Measurements from ENCODE around the gene TINAGL1.
"Not testable (repeated sequence)": the region's sequence is repeated elsewhere in the genome, so short reads cannot be mapped to it uniquely, and the experiment has no call there.

TINAGL1 gene

DNA sequence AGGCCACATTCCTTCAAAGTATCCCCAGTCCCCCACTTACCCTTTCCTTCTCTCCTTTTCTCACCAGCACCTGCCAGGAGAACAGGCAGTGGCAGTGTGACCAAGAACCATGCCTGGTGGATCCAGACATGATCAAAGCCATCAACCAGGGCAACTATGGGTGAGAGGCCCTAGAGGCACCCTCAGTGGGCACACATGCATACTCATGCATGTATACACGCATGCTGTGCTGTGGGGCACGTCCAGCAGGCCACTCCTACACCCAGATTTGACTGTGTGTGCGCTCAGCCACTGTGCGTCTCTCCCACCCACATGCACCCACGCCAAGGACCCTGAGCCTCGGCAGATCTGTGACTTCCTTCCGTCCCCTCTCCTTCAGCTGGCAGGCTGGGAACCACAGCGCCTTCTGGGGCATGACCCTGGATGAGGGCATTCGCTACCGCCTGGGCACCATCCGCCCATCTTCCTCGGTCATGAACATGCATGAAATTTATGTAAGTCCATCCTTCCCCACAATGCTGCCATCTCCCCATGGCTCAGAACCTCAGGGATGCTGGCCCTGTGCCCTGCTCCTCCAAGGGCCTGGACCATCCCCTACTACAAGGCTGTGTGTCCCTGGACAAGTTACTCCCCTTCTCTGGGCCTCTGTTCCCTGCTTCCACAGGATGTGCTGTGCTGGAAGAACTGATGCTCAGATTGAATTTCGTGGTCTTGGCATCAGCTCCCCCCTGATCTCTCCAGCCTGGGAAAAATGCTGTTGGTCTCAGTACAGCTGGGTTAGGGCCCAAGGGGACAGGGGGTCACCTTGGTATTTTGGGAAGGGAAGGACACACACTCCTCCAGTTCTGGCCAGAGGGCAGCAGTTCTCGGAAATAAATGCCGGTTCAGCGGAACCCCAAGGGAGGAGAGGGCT lies 7.0 kb downstream of the TINAGL1 start:
- no peak for DNase-seq (ENCODE audit: low read depth in 2 of 2, low spot score in 1 of 2)

DNA sequence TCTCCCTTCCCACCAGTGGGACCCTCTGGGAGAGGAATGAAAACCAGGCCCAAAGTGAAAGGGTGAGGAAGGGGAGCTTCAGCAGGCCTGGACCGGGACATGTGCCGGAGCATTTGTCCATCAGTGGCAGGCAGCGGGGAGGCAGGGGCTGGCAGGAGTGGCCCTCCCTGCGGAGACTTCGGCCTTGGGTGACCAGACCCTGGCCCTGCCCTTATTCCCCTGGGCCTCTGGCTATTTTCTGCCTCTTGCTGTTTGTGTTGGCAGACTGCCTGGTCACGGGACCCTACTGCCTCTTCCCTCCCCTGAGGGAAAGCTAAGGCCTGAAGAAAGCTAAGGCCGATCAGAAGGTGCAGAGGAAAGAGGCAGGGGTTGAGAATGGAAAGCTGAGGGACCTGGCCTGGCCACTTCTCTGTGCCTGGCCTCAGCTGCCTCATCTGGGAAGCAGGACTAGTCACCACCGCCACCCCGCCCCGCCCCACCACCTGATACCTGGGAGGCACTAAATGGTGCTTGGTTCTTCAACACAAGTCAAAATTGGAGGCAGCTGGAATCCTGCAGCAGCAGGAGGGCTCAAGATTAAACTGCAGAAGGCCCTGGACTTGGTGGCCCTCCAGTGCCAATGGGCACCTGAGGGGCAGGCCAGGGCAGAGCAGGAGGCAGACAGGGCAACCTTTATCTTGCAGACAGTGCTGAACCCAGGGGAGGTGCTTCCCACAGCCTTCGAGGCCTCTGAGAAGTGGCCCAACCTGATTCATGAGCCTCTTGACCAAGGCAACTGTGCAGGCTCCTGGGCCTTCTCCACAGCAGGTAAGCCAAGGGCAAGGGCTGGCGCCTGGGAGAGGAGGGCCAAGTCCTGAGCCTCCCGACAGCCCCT lies 7.9 kb downstream of the TINAGL1 start:
- DNase-seq (ENCODE audit: low read depth in 2 of 2, low spot score in 1 of 2), result no peak

DNA sequence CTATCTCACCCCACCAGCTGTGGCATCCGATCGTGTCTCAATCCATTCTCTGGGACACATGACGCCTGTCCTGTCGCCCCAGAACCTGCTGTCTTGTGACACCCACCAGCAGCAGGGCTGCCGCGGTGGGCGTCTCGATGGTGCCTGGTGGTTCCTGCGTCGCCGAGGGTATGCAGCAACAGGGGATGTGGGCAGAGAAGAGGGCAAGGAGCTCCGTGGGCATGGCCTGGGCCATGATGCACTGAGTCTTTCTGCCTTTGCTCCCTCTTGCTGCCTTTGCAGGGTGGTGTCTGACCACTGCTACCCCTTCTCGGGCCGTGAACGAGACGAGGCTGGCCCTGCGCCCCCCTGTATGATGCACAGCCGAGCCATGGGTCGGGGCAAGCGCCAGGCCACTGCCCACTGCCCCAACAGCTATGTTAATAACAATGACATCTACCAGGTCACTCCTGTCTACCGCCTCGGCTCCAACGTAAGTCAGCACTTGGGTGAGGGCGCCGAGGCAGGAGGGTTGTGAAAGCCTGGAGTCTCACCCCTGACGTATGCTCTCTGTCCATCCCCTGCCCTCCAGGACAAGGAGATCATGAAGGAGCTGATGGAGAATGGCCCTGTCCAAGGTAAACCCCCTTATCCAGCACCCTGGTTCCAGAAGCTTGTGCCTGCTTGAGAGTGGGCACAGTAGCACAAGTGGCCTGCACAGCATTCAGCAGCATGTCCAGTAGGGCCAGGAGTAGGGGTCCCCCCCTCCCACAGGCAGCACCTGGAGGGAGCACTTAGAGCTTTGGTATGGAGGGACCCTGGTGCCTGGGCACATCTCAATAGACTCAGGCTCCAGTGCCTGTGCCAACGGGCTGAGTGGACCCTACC lies 8.8 kb downstream of the TINAGL1 start:
- DNase-seq (ENCODE audit: low read depth in 2 of 2, low spot score in 1 of 2), result no peak

DNA sequence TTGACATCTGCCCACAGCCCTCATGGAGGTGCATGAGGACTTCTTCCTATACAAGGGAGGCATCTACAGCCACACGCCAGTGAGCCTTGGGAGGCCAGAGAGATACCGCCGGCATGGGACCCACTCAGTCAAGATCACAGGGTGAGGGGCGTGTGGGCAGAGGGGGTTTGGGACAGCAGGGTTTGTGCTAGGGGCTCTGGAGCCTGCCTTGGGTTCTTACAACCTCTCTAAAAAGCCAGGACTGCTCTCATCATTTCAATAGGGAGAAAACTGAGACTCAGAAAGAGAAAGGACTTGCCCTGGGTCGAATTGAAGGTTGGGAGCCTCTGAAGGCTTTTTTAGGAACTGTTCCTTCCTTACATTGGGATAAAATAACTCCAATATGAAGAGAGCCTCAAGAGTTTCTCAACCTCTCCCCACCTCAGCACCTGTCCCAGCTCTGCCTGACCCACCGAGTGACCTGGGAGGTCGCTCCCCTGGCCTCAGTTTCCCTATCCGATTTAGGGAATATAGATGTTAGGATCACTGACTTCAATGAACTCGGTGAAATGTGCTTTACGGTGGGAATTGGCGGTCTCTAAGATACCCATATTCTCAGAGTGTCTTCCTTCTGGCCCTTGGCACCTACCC lies 9.5 kb downstream of the TINAGL1 start:
- no peak for DNase-seq (ENCODE audit: low read depth in 2 of 2, low spot score in 1 of 2)

DNA sequence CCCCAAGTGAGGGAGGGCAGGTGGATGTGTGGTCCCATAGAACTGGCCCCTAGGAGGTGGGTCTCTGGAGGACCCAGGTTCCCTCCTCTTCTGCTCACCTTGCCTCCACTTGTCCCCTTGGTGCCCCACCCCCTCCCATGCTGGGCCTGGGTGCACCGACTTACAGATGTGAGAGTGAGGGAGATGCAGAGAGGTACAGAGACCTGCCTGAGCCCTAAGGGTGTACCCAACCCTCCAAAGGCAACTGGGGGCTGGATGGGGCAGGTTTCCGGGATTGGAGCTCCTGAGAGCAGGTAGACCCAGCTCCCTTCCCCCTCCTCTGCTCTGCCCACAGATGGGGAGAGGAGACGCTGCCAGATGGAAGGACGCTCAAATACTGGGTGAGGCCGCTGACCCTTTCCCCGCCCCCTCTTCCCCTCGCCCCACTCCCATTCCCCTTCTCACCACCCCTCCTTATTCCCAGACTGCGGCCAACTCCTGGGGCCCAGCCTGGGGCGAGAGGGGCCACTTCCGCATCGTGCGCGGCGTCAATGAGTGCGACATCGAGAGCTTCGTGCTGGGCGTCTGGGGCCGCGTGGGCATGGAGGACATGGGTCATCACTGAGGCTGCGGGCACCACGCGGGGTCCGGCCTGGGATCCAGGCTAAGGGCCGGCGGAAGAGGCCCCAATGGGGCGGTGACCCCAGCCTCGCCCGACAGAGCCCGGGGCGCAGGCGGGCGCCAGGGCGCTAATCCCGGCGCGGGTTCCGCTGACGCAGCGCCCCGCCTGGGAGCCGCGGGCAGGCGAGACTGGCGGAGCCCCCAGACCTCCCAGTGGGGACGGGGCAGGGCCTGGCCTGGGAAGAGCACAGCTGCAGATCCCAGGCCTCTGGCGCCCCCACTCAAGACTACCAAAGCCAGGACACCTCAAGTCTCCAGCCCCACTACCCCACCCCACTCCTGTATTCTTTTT lies 10.3 kb downstream of the TINAGL1 start:
- no peak for DNase-seq (ENCODE audit: low read depth in 2 of 2, low spot score in 1 of 2)

DNA sequence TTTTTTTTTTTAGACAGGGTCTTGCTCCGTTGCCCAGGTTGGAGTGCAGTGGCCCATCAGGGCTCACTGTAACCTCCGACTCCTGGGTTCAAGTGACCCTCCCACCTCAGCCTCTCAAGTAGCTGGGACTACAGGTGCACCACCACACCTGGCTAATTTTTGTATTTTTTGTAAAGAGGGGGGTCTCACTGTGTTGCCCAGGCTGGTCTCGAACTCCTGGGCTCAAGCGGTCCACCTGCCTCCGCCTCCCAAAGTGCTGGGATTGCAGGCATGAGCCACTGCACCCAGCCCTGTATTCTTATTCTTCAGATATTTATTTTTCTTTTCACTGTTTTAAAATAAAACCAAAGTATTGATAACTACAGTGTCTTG lies 11.0 kb downstream of the TINAGL1 start:
- not testable (repeated sequence) for DNase-seq (ENCODE audit: low read depth in 2 of 2, low spot score in 1 of 2)

DNA sequence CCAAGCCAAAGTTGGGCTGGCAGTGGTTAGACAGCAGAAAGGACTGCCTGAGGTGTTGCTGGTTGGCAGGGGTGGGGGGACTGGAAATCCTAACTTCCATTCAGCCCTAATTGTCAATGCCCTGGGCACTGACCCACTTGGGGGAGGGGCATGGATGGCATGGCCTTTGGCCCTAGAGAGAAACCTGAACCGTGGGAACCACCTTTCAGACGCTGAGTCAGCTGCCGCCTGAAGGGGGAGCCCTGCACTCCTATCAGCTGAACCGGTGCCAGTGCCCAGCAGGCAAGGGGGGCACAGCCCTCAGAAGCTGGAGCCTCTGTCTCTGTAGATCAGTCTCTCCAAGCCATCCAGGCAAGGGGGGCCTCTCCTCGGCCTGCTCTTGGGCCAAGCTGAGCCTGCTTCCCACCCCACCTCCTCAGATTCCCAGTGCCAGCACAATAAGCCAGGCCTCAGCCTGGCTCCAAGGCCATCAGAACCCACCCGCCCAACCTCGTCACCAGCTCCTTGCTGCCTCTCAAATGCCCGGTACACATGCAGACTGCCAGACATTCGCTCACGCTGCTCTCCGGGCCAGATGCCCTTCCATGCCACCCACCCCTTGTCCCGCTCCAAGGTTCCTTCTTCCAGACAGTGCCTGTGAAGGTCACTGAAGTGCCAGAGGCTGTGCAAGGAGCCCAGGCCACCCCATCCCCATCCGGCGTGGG lies 11.6 kb downstream of the TINAGL1 start:
- peak in 1 of 2 donors; percentile 9 for DNase-seq (ENCODE audit: low read depth in 2 of 2, low spot score in 1 of 2)

DNA sequence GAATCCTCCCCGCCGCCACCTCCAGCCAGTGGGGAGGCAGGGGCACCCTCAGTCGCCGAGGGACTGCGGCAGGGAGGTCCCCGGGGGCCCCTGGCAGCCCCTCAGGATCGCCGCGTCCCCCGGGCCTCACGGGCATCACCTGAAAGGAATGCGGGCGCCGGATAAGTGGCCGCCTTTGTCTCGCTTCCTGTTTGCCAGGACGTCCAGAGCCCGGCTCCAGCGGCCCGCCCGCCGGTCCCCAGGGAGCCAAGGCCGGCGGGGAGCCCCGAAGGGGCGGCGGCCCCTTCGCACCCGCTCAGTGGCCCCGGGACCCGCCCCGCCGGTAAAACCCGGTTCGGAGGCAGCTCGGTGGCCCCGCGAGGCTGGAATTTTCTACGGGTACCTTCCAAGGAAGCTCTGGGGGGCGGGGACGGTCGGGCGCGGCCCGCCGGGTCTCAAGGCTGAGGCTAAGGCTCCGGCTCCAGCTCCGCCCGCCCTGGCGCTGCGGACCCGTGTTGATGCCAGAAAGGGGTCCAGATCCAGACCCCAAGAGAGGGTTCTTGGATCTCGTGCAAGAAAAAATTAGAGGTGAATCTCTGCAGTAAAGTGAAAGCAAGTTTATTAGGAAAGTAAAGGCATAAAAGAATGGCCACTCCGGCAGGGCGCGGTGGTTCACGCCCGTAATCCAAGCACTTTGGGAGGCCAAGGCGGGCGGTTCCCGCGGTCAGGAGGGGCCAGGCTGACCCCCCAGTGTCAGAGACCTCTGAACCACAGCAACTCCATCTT lies 12.6 kb downstream of the TINAGL1 start:
- DNase-seq (ENCODE audit: low read depth in 2 of 2, low spot score in 1 of 2), result no peak

DNA sequence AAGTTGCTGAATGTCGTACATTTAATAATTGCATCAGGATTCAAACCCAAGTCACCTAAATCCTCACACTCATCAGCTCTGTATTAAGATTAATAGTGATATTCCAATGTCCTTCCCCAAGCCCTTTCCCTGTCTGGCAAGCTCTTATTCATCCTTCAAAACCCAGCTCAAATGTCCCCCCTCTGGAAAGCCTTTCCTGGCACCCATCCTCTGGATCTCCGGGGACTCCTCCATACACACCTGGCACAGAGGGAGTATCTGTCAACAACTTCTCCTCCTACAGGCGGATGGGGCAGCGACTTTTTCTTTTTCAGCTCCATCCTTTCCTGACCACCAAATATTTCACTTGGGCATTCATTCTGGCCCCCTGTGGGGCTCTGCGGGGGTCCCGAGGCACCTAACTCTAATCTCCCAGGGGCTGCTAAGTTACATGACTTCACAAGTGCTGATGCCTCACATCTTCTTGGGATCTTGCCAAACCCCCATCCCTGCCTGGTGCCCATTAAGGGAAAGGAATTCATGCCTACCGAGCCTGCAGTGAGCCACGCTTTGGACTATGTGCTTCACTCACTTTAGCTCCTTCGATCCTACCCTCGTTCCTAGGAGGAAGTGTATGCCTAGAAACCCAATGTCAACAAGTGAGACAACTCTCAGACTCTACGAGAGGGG lies 15.2 kb downstream of the TINAGL1 start:
- no peak for DNase-seq (ENCODE audit: low read depth in 2 of 2, low spot score in 1 of 2)

DNA sequence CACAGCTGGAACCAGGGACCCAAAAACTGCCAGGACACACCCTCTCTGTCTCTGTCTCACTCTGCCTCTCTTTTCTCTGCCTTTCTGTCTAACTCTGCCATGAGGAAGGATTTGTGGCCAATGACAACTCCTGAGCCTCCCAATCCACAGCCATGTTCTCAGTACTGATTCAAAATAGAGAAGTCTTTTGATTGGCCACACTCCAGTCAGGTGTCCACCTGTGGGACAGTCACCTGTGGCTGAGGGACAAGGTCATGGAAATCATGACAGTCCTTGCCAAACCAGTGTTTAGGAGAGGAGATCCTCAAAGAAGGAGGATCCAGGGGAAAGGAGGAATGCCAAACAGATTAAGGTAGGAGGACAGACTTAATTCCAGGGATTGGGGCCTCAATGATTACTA lies 15.8 kb downstream of the TINAGL1 start:
- DNase-seq (ENCODE audit: low read depth in 2 of 2, low spot score in 1 of 2), result no peak

DNA sequence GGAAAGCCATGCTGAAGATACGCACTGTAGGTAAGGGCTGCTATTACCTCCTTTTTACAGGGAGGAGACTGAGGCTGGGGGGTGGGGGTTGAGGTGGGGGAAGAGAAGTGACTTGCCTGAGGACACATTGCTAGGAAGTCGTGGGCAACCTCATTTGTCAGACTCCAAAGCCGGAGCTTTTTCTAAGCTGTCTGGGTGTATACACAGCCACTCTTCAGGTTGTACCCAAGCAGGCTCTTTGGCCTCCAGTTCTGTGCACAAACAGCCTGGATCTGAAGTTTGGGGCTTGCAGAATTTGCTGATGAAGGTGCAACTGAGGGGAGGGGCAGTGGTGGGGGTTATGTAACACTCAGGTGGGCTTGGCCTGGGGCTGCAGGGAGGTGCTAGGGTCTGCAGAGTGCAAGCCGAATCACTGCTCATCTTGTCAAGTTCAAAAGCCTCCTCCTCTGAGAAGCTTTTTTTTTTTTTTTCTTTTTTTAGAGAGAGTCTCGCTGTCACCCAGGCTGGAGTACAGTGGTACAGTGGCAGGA lies 16.9 kb downstream of the TINAGL1 start:
- DNase-seq (ENCODE audit: low read depth in 2 of 2, low spot score in 1 of 2), result no peak

DNA sequence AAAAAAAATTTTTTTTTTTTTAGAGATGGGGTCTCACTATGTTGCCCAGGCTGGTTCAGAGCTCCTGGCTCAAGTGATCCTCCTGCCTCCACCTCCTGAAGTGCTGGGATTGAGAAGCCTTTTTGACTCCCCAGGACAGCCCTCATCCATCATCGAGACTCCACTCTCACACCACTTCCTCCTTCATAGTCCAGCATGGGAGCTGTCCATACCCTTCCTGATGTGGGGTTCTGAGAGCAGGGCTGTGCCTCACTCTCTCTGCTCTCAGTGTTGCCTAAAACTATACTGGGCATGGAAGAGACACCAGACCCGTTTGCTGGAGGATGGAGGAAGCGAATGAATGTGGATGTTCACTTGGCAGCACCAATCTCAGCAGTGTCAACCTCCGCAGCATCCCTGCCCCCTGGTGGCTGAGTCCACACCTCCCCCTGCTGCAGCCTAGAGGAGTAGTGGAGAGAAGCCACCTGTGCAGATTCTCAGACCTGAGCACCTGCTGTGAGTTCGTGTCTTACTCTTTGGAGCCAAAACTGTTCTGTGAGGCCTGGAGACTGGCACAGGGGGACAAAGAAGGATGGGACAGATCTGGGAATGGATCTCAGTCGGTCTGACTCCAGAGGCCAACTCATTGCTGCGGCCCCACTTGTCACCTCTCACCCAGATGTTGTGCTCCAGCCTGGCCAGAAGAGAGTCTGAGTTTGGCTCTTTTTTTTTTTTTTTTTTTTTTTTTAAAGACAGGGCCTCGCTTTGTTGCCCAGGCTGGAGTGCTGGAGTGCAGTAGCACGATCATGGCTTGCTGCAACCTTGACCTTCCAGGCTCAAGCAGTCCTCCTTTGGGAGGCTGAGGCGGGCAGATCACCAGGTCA lies 17.7 kb downstream of the TINAGL1 start:
- DNase-seq (ENCODE audit: low read depth in 2 of 2, low spot score in 1 of 2), result peak; percentile 25 to 29

DNA sequence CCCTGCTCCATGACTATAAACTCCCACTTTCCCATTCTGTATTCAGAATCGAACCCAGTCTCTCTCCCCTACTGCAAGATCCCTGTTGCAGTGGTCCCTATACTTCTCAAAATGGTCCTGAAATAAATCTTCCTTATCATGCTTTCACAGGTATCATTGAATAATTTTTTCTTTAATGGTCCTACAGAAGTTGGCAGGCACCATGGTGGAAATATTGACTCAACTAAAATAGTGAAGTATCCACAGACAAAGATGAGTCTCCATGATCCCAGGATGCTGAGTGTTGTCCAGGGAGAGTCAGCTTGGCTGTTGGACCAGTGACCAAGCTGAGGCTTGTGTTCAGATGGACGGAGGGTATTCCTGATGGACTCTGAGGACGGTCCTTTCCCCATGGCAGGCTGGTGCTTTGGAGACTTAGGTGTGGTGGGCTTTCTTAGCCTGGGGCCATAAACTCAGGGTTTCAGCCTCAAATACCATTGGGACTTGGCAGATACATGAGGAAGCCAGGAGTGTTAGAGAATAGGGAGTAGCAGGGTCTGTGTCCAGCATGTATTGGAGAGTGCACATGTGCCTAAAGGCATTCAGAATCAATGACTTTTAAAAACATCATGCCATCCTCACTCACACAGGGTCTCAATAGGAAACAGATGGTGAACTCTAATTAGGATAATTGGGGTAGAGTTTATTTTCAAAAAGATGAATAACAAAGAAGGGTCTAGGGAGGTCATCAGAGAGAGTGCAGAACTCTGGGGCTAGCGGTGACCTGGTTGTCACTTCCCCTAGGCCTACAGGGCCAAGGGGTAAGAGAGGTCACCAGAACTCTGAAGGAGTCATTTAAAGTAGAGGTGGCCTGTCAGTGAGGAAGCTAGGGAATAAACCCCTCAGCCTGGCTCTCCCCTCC lies 19.8 kb downstream of the TINAGL1 start:
- DNase-seq (ENCODE audit: low read depth in 2 of 2, low spot score in 1 of 2), result no peak

DNA sequence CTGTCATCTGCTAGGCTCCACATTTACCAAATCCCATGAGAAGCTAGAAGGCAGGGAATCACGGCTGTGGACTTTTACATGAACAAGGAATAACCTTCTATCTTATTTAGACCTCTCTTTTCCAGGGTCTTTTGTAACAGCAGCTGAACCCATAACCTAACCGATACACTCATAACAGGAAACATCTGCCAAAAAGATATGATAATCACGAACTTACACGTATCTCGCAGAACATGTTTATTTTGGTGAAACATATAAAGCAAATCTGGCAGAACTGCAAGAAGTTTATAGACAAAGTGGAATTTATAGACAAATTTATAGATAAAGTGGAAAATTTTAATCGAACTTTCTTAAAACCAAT lies 20.4 kb downstream of the TINAGL1 start:
- no peak for DNase-seq (ENCODE audit: low read depth in 2 of 2, low spot score in 1 of 2)

DNA sequence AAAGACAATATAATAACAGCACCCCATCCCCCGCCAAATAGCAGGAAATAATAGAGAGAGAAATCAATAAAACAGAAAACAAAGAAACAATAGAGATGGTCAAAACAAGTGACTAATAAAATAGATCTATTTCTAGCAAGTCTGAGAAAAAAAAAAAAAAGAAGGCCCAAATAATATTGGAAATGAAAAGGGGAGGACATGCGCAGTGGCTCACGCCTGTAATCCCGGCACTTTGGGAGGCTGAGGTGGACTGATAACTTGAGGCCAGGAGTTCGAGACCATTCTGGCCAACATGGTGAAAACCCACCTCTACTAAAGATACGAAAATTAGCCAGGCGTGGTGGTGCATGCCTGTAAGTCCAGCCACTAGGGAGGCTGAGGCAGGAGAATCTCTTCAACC lies 22.7 kb downstream of the TINAGL1 start:
- DNase-seq (ENCODE audit: low read depth in 2 of 2, low spot score in 1 of 2), result no peak

DNA sequence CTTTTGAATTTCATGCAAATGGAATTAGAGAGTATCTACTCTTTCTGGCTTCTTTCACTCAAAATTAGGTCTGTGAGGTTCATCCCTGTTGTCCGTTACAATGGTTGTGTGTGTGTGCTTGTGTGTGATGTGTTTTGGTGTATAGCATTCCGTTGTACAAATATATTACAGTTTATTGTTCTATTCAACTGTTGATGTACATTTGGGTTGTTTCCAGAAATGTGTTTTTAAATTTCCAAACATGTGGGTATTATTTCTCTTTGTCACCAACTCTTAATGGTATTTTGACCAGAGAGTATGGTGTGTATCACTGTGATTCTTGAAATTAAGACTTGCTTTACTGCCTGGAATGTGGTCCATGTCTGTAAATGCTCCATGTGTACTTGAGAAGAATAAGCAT lies 24.3 kb downstream of the TINAGL1 start:
- DNase-seq (ENCODE audit: low read depth in 2 of 2, low spot score in 1 of 2), result no peak

Measured in stimulated activated CD8-positive, alpha-beta memory T cell treated with anti-CD3 and anti-CD28 coated beads, Interleukin-4, amount 100 ng/mL, for 1 hour (primary cell).